ENCODE measurements around the gene ARHGAP15. TPM values are rescaled to one million over a fixed set of nuclear protein-coding genes. Genes with fewer than 3 reads are reported as not detected.

The ARHGAP15 gene
- total RNA-seq, 4 donors from 2014 or later, result 1.7 to 16.8 (median 3.7) TPM

DNA sequence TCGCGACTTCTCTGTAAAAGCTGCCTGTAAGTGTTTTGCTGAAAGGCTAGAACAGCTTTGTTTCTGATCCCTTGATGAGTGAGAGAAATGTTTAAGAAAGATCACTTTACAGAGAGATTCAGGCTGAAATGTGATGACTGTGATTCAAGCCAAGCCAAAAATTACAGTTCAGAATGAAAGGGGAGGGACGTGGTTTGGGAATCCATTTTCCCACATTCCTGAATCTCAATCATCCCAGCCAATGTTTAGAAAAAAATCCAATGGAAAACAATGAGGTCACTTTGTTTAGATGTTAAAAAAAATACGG lies 416.7 kb downstream of the ARHGAP15 start:
- 43 to 64% methylated on average over 4 of the region's 4 CpGs for WGBS, 2 donors
- Histone ChIP-seq H3K27ac (peak overlapping the region in 1 of 4 donors; percentile 31), H3K36me3 (no peaks in the 10 kb centered on the region), H3K4me1 (peaks cover 0 to 8% (median 3%) of the 10 kb centered on the region in 3 donors), H3K27me3 (no peaks in the 10 kb centered on the region), H3K9me3 (no peaks in the 10 kb centered on the region), H3K4me3 (no peak overlapping the region)
- TF ChIP-seq, protein P1, sequence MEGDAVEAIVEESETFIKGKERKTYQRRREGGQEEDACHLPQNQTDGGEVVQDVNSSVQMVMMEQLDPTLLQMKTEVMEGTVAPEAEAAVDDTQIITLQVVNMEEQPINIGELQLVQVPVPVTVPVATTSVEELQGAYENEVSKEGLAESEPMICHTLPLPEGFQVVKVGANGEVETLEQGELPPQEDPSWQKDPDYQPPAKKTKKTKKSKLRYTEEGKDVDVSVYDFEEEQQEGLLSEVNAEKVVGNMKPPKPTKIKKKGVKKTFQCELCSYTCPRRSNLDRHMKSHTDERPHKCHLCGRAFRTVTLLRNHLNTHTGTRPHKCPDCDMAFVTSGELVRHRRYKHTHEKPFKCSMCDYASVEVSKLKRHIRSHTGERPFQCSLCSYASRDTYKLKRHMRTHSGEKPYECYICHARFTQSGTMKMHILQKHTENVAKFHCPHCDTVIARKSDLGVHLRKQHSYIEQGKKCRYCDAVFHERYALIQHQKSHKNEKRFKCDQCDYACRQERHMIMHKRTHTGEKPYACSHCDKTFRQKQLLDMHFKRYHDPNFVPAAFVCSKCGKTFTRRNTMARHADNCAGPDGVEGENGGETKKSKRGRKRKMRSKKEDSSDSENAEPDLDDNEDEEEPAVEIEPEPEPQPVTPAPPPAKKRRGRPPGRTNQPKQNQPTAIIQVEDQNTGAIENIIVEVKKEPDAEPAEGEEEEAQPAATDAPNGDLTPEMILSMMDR (IDR thresholded peaks at IDR 0.05), result no peak
- TF ChIP-seq POLR2A (IDR thresholded peaks at IDR 0.05), result no peak
- DNase-seq, result no peak
- intact Hi-C loops (cut with DNase I), result no loop called here

DNA sequence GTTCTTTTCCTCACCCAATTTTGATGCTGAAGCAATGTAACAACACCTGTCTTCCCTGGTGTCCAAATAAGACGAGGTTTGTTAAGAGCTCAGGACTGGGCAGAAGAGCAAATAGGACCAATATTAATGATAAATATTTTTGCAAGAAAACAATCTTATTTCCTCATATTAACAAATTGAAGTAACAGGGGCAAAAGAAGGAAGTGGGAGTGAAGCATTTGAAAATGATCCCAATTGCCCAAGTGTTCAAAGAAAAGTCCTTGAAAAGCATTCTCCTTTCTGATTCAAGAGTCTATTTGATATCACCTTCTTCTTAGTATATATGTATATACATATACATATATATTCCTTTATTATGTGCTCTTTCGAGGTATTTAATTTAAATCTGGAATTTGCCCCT lies 418.8 kb downstream of the ARHGAP15 start:
- intact Hi-C loops (cut with DNase I), result no loop called here
- WGBS, 2 donors, result 38 to 45% methylated on average over 2 of the region's 2 CpGs
- Histone ChIP-seq H3K36me3 (no peaks in the 10 kb centered on the region), H3K4me1 (peaks cover 0 to 8% (median 3%) of the 10 kb centered on the region in 3 donors), H3K27me3 (no peaks in the 10 kb centered on the region), H3K4me3 (no peak overlapping the region), H3K27ac (no peak overlapping the region), H3K9me3 (no peaks in the 10 kb centered on the region)
- TF ChIP-seq, protein P1 (IDR thresholded peaks at IDR 0.05), result no peak
- TF ChIP-seq POLR2A (IDR thresholded peaks at IDR 0.05), result no peak
- no peak for DNase-seq

DNA sequence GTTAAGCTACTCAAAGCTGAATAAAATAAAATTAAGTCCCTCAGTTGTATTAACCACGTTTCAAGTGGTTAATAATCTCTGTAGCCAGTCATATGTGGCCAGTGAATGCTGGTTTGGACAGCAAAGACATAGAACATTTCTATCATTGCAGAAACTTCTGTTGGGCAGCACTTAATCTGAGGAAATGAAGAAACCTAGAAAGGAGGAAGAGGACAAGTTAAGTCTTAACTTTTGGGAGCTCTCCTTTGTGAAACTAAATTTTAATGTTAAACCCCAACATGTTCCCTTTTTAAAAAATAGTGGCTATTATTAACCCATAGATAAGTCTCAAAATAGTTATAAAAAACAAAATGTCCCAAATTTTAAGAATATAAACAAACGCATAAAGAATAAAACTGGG lies 421.3 kb downstream of the ARHGAP15 start:
- intact Hi-C loops (cut with DNase I), result no loop called here
- Histone ChIP-seq H3K4me3 (no peak overlapping the region), H3K4me1 (peaks cover 0 to 5% (median 3%) of the 10 kb centered on the region in 3 donors), H3K27ac (no peak overlapping the region), H3K36me3 (no peaks in the 10 kb centered on the region), H3K9me3 (no peaks in the 10 kb centered on the region), H3K27me3 (no peaks in the 10 kb centered on the region)
- TF ChIP-seq, protein P1 (IDR thresholded peaks at IDR 0.05), result no peak
- TF ChIP-seq POLR2A (IDR thresholded peaks at IDR 0.05), result no peak
- WGBS, 2 donors, result 66 to 76% methylated on average over 2 of the region's 2 CpGs
- DNase-seq, result no peak

DNA sequence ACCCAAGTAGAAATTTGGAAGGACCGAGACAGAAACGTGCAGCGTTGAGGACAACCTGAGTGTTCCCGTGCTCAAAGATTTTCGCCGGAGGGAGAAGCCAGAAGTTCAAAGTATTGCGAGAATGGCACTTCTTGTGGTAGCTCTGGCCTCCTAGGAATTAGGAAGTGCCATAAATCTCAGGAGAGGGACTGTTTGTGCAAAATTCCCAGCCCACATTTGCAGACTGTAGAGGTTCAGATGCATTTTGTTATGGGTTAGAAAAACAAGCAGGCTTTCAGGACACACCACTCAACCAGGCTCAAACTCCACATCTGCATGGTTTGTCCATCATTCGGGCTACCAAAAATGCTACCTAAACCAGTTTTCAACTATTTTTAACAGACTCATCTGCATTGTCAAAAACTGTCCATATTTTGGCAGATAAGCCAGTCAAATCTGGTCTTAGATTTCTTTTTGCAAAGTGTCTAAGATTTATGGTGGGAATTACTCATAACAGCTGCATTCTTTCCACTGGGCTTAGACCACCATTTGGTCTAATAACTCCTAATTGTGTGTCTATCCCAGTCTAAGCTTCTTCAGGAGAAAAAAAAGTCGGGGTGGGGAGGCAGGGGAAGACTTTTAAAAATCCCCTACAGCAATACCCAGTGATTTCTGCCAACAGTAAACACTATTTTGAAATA lies 422.9 kb downstream of the ARHGAP15 start:
- H3K4me1 ChIP-seq, result no peaks in the 10 kb centered on the region
- no peak overlapping the region for H3K27ac ChIP-seq
- intact Hi-C loops (cut with DNase I), result no loop called here
- no peaks in the 10 kb centered on the region for H3K36me3 ChIP-seq
- TF ChIP-seq, protein P1 (IDR thresholded peaks at IDR 0.05), result no peak
- no peak for TF ChIP-seq POLR2A (IDR thresholded peaks at IDR 0.05)
- no peaks in the 10 kb centered on the region for H3K27me3 ChIP-seq
- no peak overlapping the region for H3K4me3 ChIP-seq
- H3K9me3 ChIP-seq, result no peaks in the 10 kb centered on the region
- 67 to 78% methylated on average over 9 of the region's 9 CpGs for WGBS, 2 donors
- DNase-seq, result no peak

DNA sequence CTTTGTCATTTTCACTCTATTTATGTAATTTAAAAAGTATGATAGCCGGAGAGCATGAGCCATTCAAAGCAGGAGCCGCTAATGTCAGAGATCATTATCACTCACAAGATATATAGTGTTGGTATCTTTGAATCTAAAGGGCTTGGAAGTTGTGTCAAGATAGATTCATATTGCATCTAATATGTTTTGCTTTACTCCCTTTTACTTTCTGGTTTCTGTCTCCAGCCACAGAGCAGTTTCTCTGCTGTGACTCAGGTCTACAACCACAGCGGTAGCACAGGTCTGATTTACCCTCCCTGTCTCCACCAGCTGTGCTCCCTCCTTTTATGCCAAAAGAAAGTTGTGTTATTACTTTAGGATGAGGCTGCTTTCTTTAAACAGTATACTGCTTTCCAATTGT lies 424.0 kb downstream of the ARHGAP15 start:
- Histone ChIP-seq H3K36me3 (no peaks in the 10 kb centered on the region), H3K27me3 (no peaks in the 10 kb centered on the region), H3K4me1 (peaks cover 0 to 2% (median 0%) of the 10 kb centered on the region in 3 donors), H3K4me3 (no peak overlapping the region), H3K27ac (no peak overlapping the region), H3K9me3 (no peaks in the 10 kb centered on the region)
- DNase-seq, result no peak
- 88 to 98% methylated on average over 3 of the region's 3 CpGs for WGBS, 2 donors
- TF ChIP-seq, protein P1 (IDR thresholded peaks at IDR 0.05), result no peak
- no peak for TF ChIP-seq POLR2A (IDR thresholded peaks at IDR 0.05)
- intact Hi-C loops (cut with DNase I), result no loop called here

All from esophagus squamous epithelium (tissue), 5 donors.